Measurements from ENCODE around the gene UMODL1.

DNA sequence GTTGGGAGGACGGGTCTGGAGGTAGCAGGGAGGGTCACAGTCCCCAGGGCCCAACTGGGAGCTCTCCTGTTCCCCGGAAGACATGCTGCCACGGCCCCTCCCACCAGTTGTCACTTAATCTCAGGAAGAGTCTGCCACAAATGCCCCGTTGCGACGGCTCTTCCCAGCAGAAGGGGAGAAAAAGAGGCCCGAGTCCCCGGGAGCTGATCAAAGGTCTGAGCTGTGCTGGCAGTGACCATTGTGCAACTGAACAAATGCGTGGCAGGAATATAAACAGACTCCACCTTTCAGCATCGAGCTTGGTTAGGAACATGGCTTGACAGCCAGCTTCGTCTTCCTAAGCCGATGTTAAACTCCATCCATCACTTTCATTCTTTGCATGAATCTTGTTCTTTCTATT is 33.2 kb upstream of the UMODL1 start:
- TF ChIP-seq CEBPB (IDR thresholded peaks at IDR 0.05) (no peak), EP300 (IDR thresholded peaks at IDR 0.05; ENCODE audit: borderline replicate concordance) (no peak), TEAD4 (IDR thresholded peaks at IDR 0.05) (no peak), RAD21 (IDR thresholded peaks at IDR 0.05; ENCODE audit: low read depth) (no peak), YY1 (IDR thresholded peaks at IDR 0.05; ENCODE audit: low read depth) (no peak), FOXM1 (IDR thresholded peaks at IDR 0.05; ENCODE audit: borderline replicate concordance, low read depth) (no peak), EGR1 (IDR thresholded peaks at IDR 0.05) (no peak)
- TF ChIP-seq, protein P1, sequence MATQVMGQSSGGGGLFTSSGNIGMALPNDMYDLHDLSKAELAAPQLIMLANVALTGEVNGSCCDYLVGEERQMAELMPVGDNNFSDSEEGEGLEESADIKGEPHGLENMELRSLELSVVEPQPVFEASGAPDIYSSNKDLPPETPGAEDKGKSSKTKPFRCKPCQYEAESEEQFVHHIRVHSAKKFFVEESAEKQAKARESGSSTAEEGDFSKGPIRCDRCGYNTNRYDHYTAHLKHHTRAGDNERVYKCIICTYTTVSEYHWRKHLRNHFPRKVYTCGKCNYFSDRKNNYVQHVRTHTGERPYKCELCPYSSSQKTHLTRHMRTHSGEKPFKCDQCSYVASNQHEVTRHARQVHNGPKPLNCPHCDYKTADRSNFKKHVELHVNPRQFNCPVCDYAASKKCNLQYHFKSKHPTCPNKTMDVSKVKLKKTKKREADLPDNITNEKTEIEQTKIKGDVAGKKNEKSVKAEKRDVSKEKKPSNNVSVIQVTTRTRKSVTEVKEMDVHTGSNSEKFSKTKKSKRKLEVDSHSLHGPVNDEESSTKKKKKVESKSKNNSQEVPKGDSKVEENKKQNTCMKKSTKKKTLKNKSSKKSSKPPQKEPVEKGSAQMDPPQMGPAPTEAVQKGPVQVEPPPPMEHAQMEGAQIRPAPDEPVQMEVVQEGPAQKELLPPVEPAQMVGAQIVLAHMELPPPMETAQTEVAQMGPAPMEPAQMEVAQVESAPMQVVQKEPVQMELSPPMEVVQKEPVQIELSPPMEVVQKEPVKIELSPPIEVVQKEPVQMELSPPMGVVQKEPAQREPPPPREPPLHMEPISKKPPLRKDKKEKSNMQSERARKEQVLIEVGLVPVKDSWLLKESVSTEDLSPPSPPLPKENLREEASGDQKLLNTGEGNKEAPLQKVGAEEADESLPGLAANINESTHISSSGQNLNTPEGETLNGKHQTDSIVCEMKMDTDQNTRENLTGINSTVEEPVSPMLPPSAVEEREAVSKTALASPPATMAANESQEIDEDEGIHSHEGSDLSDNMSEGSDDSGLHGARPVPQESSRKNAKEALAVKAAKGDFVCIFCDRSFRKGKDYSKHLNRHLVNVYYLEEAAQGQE (IDR thresholded peaks at IDR 0.05; ENCODE audit: low read depth): no peak
- TF ChIP-seq, protein P2, sequence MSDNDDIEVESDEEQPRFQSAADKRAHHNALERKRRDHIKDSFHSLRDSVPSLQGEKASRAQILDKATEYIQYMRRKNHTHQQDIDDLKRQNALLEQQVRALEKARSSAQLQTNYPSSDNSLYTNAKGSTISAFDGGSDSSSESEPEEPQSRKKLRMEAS (IDR thresholded peaks at IDR 0.05): no peak
